Mesendoderm (in vitro differentiated cells): Measurements from ENCODE around the gene TMA7.

Experiments used
- DNase-seq: peaks from one replicate; pipeline ENCODE4 v3.0.0; 2013
- H2AK5ac ChIP-seq: 2 replicates; pipeline ENCODE4 v1.6.1; 2013; ENCODE audit warnings: low read length, inconsistent platforms
- H2BK120ac ChIP-seq: 2 replicates; pipeline ENCODE4 v1.6.1; 2013; ENCODE audit warnings: low read depth, mild to moderate bottlenecking, low read length, moderate library complexity, mixed read lengths
- H2BK15ac ChIP-seq: replicated peaks from 2 replicates; pipeline ENCODE4 v1.6.1; 2013; ENCODE audit warnings: low read depth, mild to moderate bottlenecking, moderate library complexity
- H2BK5ac ChIP-seq: 2 replicates; pipeline ENCODE4 v1.6.1; 2013; ENCODE audit warnings: low read length, inconsistent platforms
- H3K18ac ChIP-seq: 2 replicates; pipeline ENCODE4 v1.6.1; 2013; ENCODE audit warnings: mild to moderate bottlenecking, low read length, mixed read lengths
- H3K23ac ChIP-seq: one replicate; pipeline ENCODE4 v1.6.1; 2013; ENCODE audit warnings: low read length
- H3K27ac ChIP-seq: 2 replicates; pipeline ENCODE4 v1.5.1; 2013; ENCODE audit warnings: low read depth, mild to moderate bottlenecking, inconsistent platforms, low read length, moderate library complexity
- H3K27me3 ChIP-seq: 2 replicates; pipeline ENCODE4 v1.6.1; 2013; ENCODE audit warnings: low read length, control low read depth, mild to moderate bottlenecking, inconsistent platforms; ENCODE audit not compliant: insufficient read depth, poor library complexity
- H3K36me3 ChIP-seq: 2 replicates; pipeline ENCODE4 v1.6.1; 2013; ENCODE audit warnings: low read length, inconsistent platforms; ENCODE audit not compliant: control insufficient read depth, insufficient read depth
- H3K4ac ChIP-seq: one replicate; pipeline ENCODE4 v1.6.1; 2013; ENCODE audit warnings: low read depth, mild to moderate bottlenecking, low read length, moderate library complexity
- H3K4me1 ChIP-seq: 2 replicates; pipeline ENCODE4 v1.6.1; 2013; ENCODE audit warnings: low read depth, low read length, inconsistent platforms; ENCODE audit not compliant: control insufficient read depth
- H3K4me2 ChIP-seq: 2 replicates; pipeline ENCODE4 v1.6.1; 2013; ENCODE audit warnings: low read length
- H3K4me3 ChIP-seq: 2 replicates; pipeline ENCODE4 v1.5.1; 2013; ENCODE audit warnings: mild to moderate bottlenecking, low read length
- H3K56ac ChIP-seq: one replicate; pipeline ENCODE4 v1.6.1; 2013; ENCODE audit warnings: low read length
- H3K79me1 ChIP-seq: 2 replicates; pipeline ENCODE4 v1.6.1; 2013; ENCODE audit warnings: low read length, inconsistent platforms
- H3K79me2 ChIP-seq: 2 replicates; pipeline ENCODE4 v1.6.1; 2013; ENCODE audit warnings: mild to moderate bottlenecking, low read length; ENCODE audit not compliant: control insufficient read depth, insufficient read depth
- H3K9ac ChIP-seq: 2 replicates; pipeline ENCODE4 v1.6.1; 2013; ENCODE audit warnings: low read length, inconsistent platforms
- H4K5ac ChIP-seq: one replicate; pipeline ENCODE4 v1.6.1; 2013; ENCODE audit warnings: low read length
- H4K8ac ChIP-seq: one replicate; pipeline ENCODE4 v1.6.1; 2013; ENCODE audit warnings: low read depth, mild to moderate bottlenecking, control low read depth, low read length, moderate library complexity
- WGBS: extraction: QIAGEN DNeasy Blood & Tissue Kit; methylation state at CpG from one replicate; pipeline ENCODE4 v1.1.7; 2013; ENCODE audit warnings: low lambda C conversion rate, missing lambda C conversion rate; ENCODE audit not compliant: insufficient coverage; ENCODE audit errors: extremely low coverage; 5-methylcytosine and 5-hydroxymethylcytosine counted together

The TMA7 gene

DNA sequence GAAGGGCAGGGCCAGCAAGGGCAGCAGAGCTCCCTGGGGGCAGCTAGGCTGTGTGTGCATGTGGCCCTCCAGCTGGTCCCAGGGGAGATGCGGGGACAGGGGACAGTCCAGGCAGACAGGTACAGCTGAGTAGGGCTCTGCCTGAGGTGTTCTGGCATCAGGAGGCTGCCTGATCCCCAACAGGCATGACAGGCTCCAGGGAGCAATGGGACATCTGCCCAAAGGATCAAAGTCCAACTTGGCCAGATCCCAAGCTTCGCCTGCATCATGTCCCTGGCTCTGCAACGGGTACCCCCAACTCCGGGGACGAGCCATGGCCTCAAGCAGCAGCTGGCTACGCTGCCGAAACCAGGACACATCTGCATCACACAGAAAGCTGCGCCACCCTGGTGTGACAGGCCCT is 28.3 kb downstream of the TMA7 start:
- Histone ChIP-seq H3K27ac (no peak overlapping the region), H2AK5ac (no peak overlapping the region), H3K9ac (no peak overlapping the region), H4K8ac (no peak overlapping the region), H3K4me3 (no peak overlapping the region), H3K23ac (no peak overlapping the region), H3K4me1 (peaks cover 4% of the 10 kb centered on the region), H3K27me3 (no peaks in the 10 kb centered on the region), H3K4ac (no peak overlapping the region), H4K5ac (no peak overlapping the region), H2BK120ac (no peak overlapping the region), H3K79me2 (peaks cover 1% of the 10 kb centered on the region), H2BK15ac (no peak overlapping the region), H3K79me1 (peaks cover 11% of the 10 kb centered on the region), H3K18ac (no peak overlapping the region), H2BK5ac (no peak overlapping the region), H3K4me2 (no peak overlapping the region), H3K56ac (no peak overlapping the region), H3K36me3 (no peaks in the 10 kb centered on the region)
- DNase-seq: no peak
- no CpG with 5 or more reads among the region's 8 CpGs for WGBS

DNA sequence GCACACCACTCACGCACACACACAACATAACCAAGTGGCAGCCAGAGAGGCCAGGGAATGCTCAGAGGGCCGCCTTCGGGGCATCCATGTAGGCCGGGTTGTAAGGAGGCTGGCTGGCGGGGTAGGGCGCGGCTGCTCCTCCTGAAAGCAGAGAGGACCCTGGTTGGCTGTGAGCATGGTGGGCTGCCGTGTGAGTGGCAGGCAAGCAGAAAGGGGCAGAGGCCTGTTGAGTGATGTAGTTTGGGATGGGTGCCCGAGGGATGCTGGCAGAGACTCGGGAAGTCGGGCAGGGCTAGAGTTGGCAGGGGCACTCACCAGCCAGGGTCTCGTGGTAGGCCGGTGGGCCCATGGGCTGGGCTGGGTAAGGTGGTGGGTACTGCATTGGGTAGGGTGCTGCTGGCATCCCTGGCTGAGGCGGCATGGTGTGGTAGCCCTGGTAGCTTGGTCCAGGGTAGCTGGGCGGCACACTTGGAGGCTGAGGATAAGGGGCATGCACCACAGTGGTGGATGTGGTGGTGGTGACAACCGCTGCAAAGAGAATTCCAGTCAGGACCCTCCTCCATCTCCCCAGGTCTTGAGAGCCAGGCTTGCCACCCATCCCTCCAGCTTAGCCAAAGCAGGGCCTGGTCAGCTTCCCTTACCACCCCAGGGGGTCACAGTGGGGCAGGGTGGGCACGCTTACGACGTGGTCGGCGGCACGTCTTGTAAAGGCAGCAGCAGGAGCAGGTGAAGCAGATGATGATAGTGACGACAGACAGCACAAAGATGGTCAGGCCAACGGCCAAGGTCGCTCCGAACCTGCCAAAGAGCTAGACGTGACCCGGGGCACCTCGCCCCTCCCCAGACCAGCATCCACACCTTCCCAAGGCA is 29.2 kb downstream of the TMA7 start:
- peaks cover 5% of the 10 kb centered on the region for H3K4me1 ChIP-seq
- H3K79me1 ChIP-seq: peaks cover 11% of the 10 kb centered on the region
- no peak overlapping the region for H3K56ac ChIP-seq
- H4K5ac ChIP-seq: no peak overlapping the region
- H3K4ac ChIP-seq: no peak overlapping the region
- no peak overlapping the region for H3K27ac ChIP-seq
- no peak overlapping the region for H3K23ac ChIP-seq
- no peak overlapping the region for H3K9ac ChIP-seq
- H2BK5ac ChIP-seq: no peak overlapping the region
- H3K79me2 ChIP-seq: peaks cover 1% of the 10 kb centered on the region
- no peak overlapping the region for H3K4me2 ChIP-seq
- DNase-seq: no peak
- no peak overlapping the region for H4K8ac ChIP-seq
- no peak overlapping the region for H2AK5ac ChIP-seq
- H3K4me3 ChIP-seq: no peak overlapping the region
- no peak overlapping the region for H3K18ac ChIP-seq
- H3K27me3 ChIP-seq: no peaks in the 10 kb centered on the region
- WGBS: no CpG with 5 or more reads among the region's 29 CpGs
- H3K36me3 ChIP-seq: no peaks in the 10 kb centered on the region
- H2BK15ac ChIP-seq: no peak overlapping the region
- H2BK120ac ChIP-seq: no peak overlapping the region

DNA sequence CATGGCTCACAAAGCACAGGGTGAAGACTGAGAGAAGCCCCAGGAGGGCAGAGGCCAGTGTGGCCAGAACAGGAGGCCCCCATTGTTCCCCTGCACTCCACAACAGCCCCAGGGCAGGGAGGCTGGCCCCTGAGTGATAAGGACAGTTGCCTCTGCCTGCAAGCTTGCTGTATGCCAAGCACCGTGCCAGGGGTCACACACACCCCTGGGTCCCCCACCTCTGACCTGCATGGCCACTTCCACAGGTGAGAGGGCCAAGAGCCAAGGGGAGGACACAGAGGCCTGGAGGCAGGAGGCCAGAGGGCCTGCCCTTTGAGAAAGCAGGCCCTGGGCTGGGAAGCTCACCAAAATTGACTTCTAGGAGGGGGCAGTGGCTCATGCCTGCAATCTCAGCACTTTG is 30.2 kb downstream of the TMA7 start:
- no peak for DNase-seq
- no peak overlapping the region for H3K4ac ChIP-seq
- H3K79me2 ChIP-seq: peaks cover 1% of the 10 kb centered on the region
- no peak overlapping the region for H2AK5ac ChIP-seq
- H3K4me1 ChIP-seq: peaks cover 11% of the 10 kb centered on the region
- no peak overlapping the region for H3K27ac ChIP-seq
- no CpG with 5 or more reads among the region's 1 CpG for WGBS
- peaks cover 11% of the 10 kb centered on the region for H3K79me1 ChIP-seq
- no peaks in the 10 kb centered on the region for H3K36me3 ChIP-seq
- H3K9ac ChIP-seq: peak overlapping the region; percentile 33
- no peak overlapping the region for H2BK5ac ChIP-seq
- H3K4me2 ChIP-seq: no peak overlapping the region
- no peak overlapping the region for H4K8ac ChIP-seq
- H3K18ac ChIP-seq: no peak overlapping the region
- peak overlapping the region; percentile 66 for H3K56ac ChIP-seq
- H4K5ac ChIP-seq: no peak overlapping the region
- no peak overlapping the region for H3K4me3 ChIP-seq
- no peak overlapping the region for H2BK120ac ChIP-seq
- no peak overlapping the region for H2BK15ac ChIP-seq
- H3K23ac ChIP-seq: no peak overlapping the region
- no peaks in the 10 kb centered on the region for H3K27me3 ChIP-seq

DNA sequence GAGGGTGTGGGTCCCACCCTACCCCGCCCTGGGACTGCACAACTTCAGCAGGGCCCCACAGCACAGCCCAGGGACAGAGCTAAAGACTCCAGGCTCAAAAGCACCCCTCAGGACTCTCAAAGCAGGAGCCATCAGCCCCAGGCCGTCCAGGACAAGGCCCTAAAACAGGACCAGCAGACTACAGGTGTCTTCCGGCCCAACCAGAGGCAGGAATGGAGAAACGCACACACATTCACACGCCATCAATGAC is 32.5 kb downstream of the TMA7 start:
- H3K4me2 ChIP-seq: peak overlapping the region; percentile 16
- H3K4ac ChIP-seq: peak overlapping the region; percentile 74
- H3K27me3 ChIP-seq: no peaks in the 10 kb centered on the region
- H3K36me3 ChIP-seq: no peaks in the 10 kb centered on the region
- peak overlapping the region; percentile 84 for H3K9ac ChIP-seq
- peaks cover 1% of the 10 kb centered on the region for H3K79me2 ChIP-seq
- WGBS: no CpG with 5 or more reads among the region's 5 CpGs
- H3K4me1 ChIP-seq: peaks cover 9% of the 10 kb centered on the region
- peak overlapping the region; percentile 33 for H2BK120ac ChIP-seq
- H3K56ac ChIP-seq: peak overlapping the region; percentile 83
- H4K5ac ChIP-seq: no peak overlapping the region
- no peak overlapping the region for H3K23ac ChIP-seq
- peak overlapping the region; percentile 74 for H3K27ac ChIP-seq
- H3K79me1 ChIP-seq: peaks cover 11% of the 10 kb centered on the region
- peak overlapping the region; percentile 72 for H3K18ac ChIP-seq
- no peak overlapping the region for H4K8ac ChIP-seq
- no peak overlapping the region for H2AK5ac ChIP-seq
- H2BK5ac ChIP-seq: peak overlapping the region; percentile 30
- no peak for DNase-seq
- peak overlapping the region; percentile 26 for H3K4me3 ChIP-seq
- no peak overlapping the region for H2BK15ac ChIP-seq

DNA sequence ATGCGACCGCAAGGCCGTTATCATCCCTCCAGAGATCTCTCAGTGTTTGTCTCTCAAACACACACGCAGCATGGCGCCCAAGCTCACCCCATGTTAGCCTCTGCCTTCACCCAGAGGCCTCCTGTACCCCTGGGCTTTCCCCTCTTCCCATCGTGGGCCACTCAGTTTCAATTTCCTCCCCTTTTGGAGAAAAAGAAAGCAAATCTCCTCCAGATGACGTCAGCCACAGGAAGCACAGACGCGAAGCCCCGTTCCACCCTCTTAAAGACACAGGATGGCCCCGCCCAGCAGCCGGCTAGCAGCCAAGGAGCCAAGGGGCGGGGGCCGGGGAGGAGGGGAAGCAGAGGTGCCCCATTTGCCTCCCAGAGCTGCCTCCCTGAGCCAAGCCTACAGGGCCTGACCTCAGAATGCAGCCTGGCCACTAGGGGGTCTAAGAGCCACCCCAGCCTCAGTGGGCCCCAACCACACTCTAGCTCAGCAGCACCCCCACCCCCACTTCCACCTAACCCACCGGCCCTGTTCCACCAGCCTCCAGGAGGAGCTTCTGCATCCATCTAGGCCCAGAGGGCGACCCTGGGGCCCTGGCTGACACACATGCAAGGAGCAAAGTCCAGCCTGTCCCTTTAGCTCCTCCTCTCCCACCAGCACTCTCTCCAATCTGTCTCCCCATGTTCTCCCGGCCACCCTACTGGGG is 33.0 kb downstream of the TMA7 start:
- WGBS: no CpG with 5 or more reads among the region's 17 CpGs

More for the DNA sequence above, 33.0 kb downstream of the TMA7 start:
- H2BK120ac ChIP-seq: peak overlapping the region; percentile 33
- peak; percentile 98 for DNase-seq
- peak overlapping the region; percentile 83 for H3K56ac ChIP-seq
- H3K18ac ChIP-seq: peak overlapping the region; percentile 72
- no peak overlapping the region for H2AK5ac ChIP-seq
- no peaks in the 10 kb centered on the region for H3K36me3 ChIP-seq
- H3K79me1 ChIP-seq: peaks cover 11% of the 10 kb centered on the region
- H2BK5ac ChIP-seq: peak overlapping the region; percentile 31
- H3K23ac ChIP-seq: peak overlapping the region; percentile 55
- H3K9ac ChIP-seq: peak overlapping the region; percentile 84
- peak overlapping the region; percentile 74 for H3K4ac ChIP-seq
- H4K8ac ChIP-seq: no peak overlapping the region
- peaks cover 9% of the 10 kb centered on the region for H3K4me1 ChIP-seq
- no peaks in the 10 kb centered on the region for H3K27me3 ChIP-seq
- peak overlapping the region; percentile 26 for H3K4me3 ChIP-seq
- H4K5ac ChIP-seq: no peak overlapping the region
- peaks cover 1% of the 10 kb centered on the region for H3K79me2 ChIP-seq
- no peak overlapping the region for H2BK15ac ChIP-seq
- H3K4me2 ChIP-seq: peak overlapping the region; percentile 16
- peak overlapping the region; percentile 77 for H3K27ac ChIP-seq
